Measurements from ENCODE around the gene ARAP3.
"Not testable (repeated sequence)": the region's sequence is repeated elsewhere in the genome, so short reads cannot be mapped to it uniquely, and the experiment has no call there.

Gene ARAP3, protein sequence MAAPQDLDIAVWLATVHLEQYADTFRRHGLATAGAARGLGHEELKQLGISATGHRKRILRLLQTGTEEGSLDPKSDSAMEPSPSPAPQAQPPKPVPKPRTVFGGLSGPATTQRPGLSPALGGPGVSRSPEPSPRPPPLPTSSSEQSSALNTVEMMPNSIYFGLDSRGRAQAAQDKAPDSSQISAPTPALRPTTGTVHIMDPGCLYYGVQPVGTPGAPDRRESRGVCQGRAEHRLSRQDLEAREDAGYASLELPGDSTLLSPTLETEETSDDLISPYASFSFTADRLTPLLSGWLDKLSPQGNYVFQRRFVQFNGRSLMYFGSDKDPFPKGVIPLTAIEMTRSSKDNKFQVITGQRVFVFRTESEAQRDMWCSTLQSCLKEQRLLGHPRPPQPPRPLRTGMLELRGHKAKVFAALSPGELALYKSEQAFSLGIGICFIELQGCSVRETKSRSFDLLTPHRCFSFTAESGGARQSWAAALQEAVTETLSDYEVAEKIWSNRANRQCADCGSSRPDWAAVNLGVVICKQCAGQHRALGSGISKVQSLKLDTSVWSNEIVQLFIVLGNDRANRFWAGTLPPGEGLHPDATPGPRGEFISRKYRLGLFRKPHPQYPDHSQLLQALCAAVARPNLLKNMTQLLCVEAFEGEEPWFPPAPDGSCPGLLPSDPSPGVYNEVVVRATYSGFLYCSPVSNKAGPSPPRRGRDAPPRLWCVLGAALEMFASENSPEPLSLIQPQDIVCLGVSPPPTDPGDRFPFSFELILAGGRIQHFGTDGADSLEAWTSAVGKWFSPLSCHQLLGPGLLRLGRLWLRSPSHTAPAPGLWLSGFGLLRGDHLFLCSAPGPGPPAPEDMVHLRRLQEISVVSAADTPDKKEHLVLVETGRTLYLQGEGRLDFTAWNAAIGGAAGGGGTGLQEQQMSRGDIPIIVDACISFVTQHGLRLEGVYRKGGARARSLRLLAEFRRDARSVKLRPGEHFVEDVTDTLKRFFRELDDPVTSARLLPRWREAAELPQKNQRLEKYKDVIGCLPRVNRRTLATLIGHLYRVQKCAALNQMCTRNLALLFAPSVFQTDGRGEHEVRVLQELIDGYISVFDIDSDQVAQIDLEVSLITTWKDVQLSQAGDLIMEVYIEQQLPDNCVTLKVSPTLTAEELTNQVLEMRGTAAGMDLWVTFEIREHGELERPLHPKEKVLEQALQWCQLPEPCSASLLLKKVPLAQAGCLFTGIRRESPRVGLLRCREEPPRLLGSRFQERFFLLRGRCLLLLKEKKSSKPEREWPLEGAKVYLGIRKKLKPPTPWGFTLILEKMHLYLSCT (N-terminal part only)

GRCh38 chr5:141681695-141682641, at the start of gene ARAP3:
Gene ARAP3, minus strand, starts transcription at chr5:141682230. Its CDS starts 1,744 bp downstream, at chr5:141680486.
- TF ChIP-seq, protein P1, sequence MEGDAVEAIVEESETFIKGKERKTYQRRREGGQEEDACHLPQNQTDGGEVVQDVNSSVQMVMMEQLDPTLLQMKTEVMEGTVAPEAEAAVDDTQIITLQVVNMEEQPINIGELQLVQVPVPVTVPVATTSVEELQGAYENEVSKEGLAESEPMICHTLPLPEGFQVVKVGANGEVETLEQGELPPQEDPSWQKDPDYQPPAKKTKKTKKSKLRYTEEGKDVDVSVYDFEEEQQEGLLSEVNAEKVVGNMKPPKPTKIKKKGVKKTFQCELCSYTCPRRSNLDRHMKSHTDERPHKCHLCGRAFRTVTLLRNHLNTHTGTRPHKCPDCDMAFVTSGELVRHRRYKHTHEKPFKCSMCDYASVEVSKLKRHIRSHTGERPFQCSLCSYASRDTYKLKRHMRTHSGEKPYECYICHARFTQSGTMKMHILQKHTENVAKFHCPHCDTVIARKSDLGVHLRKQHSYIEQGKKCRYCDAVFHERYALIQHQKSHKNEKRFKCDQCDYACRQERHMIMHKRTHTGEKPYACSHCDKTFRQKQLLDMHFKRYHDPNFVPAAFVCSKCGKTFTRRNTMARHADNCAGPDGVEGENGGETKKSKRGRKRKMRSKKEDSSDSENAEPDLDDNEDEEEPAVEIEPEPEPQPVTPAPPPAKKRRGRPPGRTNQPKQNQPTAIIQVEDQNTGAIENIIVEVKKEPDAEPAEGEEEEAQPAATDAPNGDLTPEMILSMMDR (IDR thresholded peaks at IDR 0.05; ENCODE audit: low read depth, low read length): no peak
- DNase-seq (ENCODE audit: extremely low read depth, low read depth): no peak

- TF ChIP-seq, protein P1 (IDR thresholded peaks at IDR 0.05; ENCODE audit: low read depth, low read length): no peak
- DNase-seq (ENCODE audit: extremely low read depth, low read depth): no peak
Observed at GRCh38 chr5:141729387-141730006, 47.5 kb upstream of the ARAP3 start.

- DNase-seq (ENCODE audit: extremely low read depth, low read depth): no peak
- TF ChIP-seq, protein P1 (IDR thresholded peaks at IDR 0.05; ENCODE audit: low read depth, low read length): no peak
Observed at GRCh38 chr5:141725891-141726290, 43.9 kb upstream of the ARAP3 start.

- DNase-seq (ENCODE audit: extremely low read depth, low read depth): not testable (repeated sequence)
Observed at GRCh38 chr5:141725174-141725573, 43.1 kb upstream of the ARAP3 start.

- TF ChIP-seq, protein P1 (IDR thresholded peaks at IDR 0.05; ENCODE audit: low read depth, low read length): no peak
- no peak for DNase-seq (ENCODE audit: extremely low read depth, low read depth)
Observed at GRCh38 chr5:141722266-141722665, 40.2 kb upstream of the ARAP3 start.

DNA sequence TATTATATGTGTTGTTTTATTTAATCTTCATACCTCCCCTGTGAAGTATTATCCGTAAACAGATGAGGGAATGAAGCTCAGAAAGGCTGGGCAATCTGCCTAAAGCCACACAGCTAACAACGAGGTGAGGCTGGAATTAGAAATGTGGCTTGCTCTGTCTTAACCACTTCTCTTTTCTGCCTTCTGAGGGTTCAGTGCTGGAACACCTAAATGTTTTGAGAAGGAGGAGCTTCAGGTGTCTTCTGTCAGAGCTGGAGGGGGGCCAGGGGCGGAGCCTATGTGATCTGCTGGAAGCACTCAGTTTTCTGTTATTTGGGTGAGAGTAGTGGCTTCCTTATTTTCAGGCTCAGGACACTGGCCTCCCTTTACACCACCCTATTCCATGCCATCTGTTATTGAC, 35.0 kb upstream of the ARAP3 start:
- TF ChIP-seq, protein P1 (IDR thresholded peaks at IDR 0.05; ENCODE audit: low read depth, low read length): no peak
- no peak for DNase-seq (ENCODE audit: extremely low read depth, low read depth)

Data from AG09319 (cell line).